HT-29 (cell line): ENCODE results near the gene SPACDR. TPM values are rescaled to one million over a fixed set of nuclear protein-coding genes. Genes with fewer than 3 reads are reported as not detected.
A peak's percentile ranks its signal among the peaks of the same experiment; 100 is the strongest.
"Not testable (repeated sequence)": the region's sequence is repeated elsewhere in the genome, so short reads cannot be mapped to it uniquely, and the experiment has no call there.

Source experiments
- DNase-seq: peaks from one replicate; pipeline ENCODE4 v3.0.0-alpha.2; 2015; ENCODE audit warnings: low spot score
- total RNA-seq: library from RNA; depleted of rRNA; stranded (reverse); fragments of >200 nt; shearing (Covaris generic); gene quantifications from 2 replicates; pipeline ENCODE4 v1.2.3, GENCODE V29; 2014; rRNA removed

Gene SPACDR
- total RNA-seq: 0.21 and 0.64 TPM in 2 replicates

GRCh38 chr7:100464210-100464660, at the start of gene SPACDR:
Gene SPACDR, minus strand, starts transcription at chr7:100464260. Its CDS starts 235 bp downstream, at chr7:100464025.
- no peak for DNase-seq

GRCh38 chr7:100513212-100513810, 49.3 kb upstream of the SPACDR start:
- no peak for DNase-seq

- no peak for DNase-seq
Measured at GRCh38 chr7:100510437-100511239, 46.6 kb upstream of the SPACDR start.

GRCh38 chr7:100509231-100509630, 45.2 kb upstream of the SPACDR start:
- DNase-seq: no peak

DNA sequence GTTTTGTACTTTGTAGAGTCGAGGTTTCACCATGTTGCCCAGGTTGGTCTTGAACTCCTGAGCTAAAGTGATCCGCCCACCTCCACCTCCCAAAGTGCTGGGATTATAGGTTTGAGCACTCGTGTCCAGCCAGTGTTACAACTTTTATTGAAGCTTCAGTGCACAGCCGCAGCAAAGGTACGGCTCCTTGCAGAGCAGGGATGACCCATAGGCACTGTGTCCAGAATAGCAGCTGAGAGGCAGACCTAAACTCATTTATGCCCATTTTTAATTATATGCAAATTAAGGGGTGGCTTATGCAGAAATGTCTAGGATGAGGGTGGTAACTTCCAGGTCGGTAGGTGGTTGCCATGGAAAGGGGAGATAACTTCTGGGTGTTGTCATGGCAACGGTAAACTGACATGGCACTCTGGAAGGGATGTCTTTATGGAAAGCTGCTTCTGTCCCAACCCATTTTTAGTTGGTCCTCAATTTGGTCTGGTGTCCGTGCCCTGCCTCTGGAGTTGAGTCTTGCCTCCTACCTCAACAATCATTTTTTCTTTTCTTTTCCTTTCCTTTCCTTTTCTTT, 42.4 kb upstream of the SPACDR start:
- DNase-seq: no peak

DNA sequence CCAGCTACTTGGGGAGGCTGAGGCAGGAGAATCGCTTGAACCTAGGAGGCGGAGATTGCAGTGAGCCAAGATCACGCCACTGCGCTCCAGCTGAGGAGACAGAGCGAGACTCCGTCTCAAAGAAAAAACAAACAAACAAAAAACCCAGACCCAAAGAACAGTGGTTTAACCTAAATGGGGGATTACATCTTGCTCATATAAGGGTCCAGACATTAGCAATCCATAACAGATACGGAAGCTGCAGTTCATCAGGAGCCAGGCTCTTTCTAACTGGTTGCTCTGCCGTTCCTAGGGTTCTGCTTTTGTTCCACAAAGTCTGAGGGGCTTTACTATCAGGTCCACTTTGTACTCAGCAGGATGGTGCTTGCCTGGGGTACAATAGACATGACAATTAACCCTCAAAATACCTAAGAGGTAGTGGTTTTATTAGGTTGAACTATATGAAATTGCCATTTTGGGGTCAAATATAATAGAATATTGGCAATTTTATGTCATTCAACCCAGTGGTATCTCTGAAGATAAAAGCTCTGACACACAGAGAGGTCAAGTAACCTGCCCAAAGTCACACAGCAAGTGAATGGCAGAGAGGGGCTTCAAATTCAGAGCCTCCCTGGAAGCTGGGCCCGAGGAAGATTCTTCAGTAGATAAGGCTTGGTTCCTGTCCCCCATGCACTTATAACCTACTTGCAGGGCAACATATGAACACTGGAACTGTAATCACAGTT, 41.0 kb upstream of the SPACDR start:
- DNase-seq: no peak

GRCh38 chr7:100504031-100504430, 40.0 kb upstream of the SPACDR start:
- DNase-seq: not testable (repeated sequence)

DNA sequence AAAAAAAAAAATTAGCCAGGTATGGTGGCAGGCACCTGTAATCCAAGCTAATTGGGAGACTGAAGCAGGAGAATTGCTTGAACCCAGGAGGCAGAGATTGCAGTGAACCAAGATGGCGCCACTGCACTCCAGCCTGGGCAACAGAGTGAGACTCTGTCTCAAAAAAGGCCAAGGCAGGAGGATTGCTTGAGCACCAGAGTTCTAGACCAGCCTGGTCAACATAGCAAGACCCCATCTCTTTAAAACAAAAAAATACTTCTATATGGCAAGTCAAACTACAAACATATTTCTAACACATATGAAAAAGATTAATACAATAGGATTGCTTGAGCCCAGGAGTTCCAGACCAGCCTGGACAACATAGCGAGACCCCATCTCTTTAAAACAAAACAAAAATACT, 36.7 kb upstream of the SPACDR start:
- DNase-seq: not testable (repeated sequence)

DNA sequence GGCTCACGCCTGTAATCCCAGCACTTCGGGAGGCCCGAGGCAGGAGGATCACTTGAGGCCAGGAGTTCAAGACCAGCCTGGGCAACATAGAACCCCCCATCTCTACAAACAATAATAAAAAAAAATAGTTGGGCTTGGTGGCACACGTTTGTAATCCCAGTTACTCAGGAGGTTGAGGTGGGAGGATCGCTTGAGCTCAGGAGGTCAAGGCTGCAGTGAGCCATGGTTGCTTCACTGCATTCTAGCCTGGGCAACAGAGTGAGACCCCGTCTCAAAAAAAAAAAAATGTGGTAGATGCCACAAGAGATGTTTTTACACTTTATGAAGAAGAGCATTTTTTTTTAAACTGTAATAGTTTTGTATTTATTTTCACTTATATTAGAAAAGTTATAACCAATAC, 32.4 kb upstream of the SPACDR start:
- no peak for DNase-seq

DNA sequence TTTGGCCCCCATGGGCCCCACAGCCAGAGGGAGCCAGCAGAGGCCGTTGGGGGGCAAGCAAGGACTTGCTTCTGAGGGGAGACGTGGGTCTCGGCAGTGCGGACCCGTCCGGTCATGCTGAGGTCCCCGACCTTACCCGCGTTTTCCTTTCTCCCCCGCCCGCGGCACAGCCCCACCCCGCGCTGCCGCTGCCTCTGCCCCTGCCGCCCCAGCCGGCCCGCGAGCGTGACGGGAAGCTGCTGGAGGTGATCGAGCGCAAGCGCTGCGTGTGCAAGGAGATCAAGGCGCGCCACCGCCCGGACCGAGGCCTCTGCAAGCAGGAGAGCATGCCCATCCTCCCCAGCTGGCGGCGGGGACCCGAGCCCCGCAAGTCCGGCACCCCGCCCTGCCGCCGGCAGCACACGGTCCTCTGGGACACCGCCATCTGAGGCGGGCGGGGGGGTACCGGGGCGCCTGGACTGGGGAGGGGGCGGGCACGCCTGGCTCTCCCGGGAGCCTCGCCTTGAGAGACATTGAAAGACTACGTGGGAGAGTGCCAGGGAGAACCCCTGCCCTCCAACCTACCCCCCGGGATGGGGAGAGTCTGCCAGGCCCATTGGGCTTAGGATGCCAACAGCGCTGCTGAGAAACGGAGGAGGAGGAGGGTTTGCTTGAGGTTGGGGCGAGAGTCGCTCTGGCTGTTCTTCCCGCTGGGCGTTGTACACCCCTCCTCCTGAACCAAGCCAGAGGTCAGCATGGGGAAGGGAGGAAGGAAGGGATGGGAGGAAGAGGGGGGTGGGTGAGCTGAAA, 29.6 kb upstream of the SPACDR start:
- no peak for DNase-seq

DNA sequence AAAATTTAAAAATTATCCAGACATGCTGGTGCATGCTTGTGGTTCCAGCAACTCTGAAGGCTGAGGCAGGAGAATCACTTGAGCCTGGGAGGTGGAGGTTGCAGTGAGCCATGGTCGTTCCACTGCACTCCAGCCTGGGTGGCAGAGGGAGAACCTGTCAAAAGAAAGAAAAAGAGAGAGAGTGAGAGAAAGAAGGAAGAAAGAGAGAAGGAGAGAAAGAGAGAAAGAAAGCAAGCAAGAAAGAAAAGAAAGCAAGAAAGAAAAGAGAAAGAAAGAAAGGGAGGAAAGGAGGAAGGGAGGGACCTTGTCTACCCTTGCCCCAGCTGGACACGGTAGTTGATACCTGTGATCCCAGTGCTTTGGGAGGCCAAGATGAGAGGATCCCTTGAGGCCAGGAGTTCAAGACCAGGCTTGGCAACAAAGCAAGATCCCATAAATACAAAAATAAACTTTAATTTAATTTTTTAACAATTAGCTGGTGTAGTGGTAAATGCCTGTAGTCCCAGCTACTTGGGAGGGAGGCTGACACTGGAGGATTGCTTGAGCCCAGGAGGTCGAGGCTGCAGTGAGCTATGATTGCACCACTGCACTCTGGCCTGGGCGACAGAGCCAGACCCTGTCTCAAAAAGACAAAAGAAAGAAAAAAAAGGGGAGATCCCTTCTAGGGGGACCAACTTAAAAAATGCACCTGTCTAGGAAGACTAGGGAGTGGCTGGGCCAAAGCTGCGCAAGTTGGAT, 28.8 kb upstream of the SPACDR start:
- DNase-seq: no peak

DNA sequence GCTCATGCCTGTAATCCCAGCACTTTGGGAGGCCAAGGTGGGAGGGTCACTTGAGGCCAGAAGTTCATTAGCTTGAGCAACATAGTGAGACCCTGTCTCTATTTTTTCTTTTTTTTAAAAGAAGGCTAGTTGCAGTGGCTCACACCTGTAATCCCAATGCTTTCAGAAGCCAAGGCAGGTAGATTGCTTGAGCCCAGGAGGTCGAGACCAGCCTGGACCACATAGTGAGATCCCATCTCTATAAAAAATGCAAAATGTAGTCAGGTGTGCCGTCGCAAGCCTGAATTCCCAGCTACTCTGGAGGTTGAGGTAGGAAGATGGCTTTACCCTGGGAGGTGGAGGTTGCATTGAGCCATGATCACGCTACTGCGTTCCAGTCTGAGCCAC, 27.1 kb upstream of the SPACDR start:
- DNase-seq: no peak

DNA sequence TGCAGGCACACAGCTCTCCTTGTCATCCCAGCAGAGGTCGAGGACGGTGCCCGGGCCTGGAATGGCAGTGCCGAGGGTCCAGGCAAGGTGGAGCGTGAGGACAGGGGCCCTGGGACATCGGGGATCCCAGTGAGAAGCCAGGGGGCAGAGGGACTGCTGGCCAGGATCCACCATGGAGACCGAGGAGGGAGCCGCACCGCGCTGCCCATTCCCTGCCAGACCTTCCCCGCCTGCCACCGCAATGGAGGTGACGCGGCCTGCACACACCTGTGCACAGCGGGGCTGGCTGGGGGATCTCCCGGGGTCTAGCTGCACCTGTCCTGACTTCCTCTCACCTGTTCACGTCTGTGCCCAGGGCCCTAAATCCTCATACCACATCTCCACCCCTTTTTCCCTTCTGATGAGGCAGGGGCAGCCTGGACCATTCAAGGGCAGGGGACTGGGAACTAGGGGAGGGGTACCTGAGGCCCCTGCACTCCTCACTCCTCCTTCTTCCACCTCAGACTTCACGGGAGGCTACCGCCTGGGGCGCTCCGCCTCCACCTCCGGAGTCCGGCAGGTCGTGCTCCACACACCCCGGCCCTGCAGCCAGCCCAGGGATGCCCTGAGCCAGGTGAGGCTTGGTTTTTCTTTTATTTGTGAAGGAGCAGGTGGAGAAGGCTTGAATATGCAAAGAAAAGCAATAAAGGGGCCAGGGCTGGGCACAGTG, 26.6 kb upstream of the SPACDR start:
- no peak for DNase-seq

GRCh38 chr7:100489824-100490223, 25.8 kb upstream of the SPACDR start:
- DNase-seq: peak; percentile 80

DNA sequence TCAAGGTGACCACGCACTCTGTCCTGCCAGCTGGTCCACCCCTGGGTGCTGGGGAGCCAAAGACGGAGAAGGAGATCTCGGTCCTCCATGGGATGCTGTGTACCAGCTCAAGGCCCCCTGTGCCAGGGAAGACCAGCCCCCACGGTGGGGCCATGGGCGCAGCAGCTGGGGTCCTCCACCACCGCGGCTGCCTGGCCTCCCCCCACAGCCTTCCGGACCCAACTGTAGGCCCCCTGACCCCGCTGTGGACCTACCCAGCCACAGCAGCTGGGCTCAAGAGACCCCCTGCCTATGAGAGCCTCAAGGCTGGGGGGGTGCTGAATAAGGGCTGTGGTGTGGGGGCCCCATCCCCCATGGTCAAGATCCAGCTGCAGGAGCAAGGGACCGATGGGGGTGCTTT, 25.1 kb upstream of the SPACDR start:
- no peak for DNase-seq

DNA sequence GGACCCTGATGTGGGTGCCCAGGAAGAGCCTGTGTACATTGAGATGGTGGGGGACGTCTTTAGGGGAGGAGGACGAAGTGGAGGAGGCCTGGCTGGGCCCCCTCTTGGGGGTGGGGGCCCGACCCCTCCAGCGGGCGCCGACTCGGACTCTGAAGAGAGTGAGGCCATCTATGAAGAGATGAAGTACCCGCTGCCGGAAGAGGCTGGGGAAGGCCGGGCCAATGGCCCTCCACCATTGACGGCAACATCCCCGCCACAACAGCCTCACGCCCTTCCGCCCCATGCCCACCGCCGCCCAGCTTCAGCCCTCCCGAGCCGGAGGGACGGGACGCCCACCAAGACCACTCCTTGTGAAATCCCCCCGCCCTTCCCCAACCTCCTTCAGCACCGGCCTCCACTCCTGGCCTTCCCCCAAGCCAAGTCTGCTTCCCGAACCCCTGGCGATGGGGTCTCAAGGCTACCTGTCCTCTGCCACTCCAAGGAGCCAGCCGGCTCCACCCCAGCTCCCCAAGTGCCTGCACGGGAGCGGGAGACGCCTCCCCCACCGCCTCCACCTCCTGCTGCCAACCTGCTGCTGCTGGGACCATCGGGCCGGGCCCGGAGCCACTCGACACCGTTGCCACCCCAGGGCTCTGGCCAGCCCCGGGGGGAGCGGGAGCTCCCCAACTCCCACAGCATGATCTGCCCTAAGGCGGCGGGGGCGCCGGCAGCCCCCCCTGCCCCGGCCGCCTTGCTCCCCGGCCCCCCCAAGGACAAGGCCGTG, 24.5 kb upstream of the SPACDR start:
- DNase-seq: no peak

DNA sequence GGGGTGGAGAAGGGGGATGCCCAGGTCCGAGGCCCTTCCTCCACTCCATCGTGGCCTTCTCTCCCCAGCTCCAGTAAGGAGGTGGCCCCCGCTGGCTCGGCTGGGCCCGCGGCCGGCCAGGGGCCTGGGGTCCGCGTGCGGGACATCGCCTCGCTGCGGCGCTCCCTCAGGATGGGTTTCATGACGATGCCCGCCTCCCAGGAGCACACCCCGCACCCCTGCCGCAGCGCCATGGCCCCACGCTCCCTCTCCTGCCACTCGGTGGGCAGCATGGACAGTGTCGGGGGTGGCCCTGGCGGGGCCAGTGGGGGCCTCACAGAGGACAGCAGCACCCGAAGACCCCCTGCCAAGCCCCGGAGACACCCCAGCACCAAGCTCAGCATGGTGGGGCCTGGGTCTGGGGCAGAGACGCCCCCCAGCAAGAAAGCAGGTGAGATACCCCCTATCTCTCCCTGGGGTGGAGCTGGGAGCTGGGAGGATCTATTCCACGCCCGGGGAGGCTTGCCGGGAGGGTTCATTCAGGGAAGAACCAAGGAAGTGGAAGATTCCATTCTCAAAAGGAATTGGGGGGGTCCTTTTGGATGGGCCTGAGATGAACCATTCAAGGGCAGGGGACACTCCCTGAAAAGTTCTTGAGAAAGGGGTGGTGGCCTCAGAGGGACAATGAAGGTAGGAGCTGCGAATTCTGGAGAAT, 22.8 kb upstream of the SPACDR start:
- DNase-seq: peak; percentile 76

DNA sequence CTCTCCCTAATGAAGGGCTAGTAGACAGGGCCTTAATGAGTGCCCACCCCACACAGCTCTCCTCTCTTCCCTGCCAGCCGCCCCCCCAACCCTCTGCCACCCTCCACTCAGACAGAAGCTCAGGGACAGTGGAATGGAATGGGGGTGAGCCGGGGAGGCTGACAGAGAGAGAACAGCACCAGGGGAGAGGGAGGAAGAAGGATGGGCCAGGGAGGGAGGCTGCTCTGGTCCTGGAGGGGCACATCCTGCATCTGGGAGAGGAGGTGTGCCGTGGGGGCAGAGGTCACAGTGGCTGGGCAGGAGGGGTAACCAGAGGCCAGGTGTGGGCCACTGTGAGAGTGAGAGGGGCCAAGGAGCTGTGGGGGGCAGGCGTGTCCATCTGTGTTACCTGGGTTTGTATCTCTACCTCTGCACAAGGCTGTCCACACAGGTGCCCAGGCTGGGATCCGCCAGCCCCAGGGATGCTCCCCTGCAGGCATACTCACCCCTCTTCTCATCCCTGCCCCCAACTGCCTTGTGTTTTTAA, 22.1 kb upstream of the SPACDR start:
- DNase-seq: no peak
